GM19099 (cell line): ENCODE results near the gene PNPLA7.

Experiments
- POLR2A ChIP-seq: IDR thresholded peaks from 3 replicates; pipeline ENCODE4 v1.6.1; 2011; ENCODE audit warnings: low read depth; ENCODE audit not compliant: insufficient read length; ENCODE audit errors: extremely low read depth

Gene PNPLA7

DNA sequence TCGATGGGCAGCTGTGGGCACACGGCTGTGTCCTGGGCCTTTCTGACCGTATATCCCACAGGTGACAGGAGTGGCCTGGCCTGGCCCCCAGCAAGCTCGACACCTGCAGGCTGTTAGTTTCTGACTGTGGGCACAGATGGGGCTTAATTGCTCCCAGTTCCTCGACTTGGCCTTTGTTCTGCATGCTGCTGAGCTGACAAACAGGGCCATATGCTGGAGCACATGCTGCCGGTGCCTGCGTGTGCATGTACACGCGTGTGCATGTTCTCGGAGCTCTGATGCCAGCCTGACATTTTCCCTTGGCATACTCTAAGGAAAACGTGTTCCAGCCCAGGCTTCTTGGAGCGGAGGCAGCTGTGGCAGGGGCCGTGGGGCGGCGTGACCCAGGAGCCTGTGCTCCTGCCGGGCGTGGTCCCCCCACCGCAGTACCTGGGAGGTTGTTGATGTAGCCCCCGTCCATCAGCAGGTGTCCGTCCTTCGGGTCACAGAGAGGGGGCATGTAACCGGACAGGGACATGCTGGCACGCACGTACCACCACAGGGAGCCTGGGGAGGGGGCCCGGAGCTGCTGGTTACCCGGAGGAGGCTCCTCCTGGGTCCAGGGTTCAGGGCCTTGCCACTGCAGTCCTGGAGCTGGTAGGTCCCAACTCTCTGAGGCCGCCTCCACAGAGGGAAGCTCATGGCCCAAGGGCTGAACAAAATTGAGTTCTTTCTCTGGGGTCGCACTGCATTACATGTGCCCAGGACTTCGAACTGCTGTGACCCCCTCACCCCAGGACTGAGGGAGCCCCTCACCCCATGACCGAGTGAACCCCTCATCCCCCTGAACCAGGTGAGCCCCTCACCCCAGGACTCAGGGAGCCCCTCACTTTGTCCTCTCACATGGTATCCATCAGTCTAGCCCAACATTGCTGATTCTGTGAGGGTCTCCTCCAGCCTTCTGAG, 86.9 kb downstream of the PNPLA7 start:
- TF ChIP-seq POLR2A: no peak

DNA sequence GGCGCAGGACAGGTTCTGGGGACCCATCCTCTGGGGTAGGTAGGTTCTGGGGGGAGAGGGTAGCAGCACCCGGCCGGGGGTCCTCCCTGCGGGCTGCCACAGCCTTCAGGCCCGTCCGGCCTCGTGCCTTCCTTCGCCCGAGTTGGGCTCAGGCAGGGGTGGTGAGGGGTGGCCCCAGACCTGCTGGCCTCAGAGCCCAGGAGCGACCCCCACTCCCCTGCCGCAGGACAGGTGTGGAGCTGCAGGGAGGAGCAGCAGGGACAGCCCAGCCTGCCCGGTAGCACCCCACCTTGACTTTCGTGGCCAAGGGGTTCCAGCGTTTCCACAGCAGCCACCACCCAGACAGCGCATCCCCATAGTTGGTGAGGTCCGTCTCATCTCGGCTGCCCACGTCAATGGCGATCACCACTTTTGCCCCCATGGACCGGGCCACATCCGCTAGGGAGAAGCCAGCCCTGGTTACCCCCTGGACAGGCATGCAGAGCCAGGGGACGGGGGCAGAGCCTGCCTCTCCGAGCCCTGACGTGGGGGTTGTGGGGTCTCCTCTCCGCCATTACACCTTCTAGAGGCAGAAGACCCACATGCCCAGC, 87.7 kb downstream of the PNPLA7 start:
- TF ChIP-seq POLR2A: no peak

DNA sequence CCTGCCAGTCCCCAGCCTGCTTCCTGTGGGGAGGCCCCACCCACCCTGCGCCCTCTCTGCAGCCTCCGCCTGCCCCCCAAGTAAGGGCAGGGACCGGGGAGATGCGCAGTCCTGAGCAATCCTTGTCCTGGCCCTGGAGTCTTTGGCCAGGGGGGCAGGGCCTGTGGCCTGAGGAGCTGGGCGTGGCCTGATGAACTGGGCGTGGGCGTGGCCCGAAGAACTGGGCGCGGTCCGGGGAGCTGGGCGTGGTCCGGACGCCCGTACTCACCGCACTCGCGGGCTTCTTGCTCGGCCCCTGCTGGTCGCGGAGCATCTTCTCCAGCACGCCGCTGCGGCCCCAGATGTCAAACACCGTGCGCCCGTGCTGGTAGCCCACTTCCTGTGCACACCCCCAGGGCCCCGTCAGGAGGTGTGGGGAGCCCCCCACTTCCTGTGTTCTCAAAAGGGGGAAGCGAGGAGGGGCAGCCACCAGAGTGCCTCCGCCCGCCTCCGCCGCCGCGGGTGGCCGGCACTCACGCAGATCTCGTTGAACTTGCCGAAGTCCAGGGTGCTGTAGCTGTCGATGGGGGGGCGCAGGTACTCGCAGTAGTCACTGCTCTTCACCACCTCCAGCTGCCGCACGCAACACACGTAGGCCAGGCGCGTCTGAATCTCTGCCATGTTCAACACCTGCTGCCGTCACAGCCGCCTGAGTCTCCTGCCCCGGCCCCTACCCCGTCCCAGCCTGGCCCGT, 88.4 kb downstream of the PNPLA7 start:
- peak; percentile 54 for TF ChIP-seq POLR2A

DNA sequence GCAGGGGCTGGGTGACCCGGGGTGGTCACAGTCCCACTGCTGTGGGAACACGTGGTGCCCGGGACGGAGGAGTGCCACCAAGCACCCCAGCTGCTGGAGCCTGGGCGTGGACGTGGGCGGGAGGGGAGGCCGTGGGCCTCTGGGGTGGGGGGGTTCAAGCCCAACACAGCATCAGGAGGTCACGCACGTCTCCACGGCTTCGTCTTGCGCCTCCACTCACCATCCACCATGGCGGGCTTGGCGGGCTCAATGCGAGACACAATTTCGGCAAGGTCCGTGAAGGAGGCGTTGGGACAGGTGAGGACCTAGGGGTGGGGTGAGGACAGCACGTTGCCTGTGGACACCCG, 88.9 kb downstream of the PNPLA7 start:
- no peak for TF ChIP-seq POLR2A

DNA sequence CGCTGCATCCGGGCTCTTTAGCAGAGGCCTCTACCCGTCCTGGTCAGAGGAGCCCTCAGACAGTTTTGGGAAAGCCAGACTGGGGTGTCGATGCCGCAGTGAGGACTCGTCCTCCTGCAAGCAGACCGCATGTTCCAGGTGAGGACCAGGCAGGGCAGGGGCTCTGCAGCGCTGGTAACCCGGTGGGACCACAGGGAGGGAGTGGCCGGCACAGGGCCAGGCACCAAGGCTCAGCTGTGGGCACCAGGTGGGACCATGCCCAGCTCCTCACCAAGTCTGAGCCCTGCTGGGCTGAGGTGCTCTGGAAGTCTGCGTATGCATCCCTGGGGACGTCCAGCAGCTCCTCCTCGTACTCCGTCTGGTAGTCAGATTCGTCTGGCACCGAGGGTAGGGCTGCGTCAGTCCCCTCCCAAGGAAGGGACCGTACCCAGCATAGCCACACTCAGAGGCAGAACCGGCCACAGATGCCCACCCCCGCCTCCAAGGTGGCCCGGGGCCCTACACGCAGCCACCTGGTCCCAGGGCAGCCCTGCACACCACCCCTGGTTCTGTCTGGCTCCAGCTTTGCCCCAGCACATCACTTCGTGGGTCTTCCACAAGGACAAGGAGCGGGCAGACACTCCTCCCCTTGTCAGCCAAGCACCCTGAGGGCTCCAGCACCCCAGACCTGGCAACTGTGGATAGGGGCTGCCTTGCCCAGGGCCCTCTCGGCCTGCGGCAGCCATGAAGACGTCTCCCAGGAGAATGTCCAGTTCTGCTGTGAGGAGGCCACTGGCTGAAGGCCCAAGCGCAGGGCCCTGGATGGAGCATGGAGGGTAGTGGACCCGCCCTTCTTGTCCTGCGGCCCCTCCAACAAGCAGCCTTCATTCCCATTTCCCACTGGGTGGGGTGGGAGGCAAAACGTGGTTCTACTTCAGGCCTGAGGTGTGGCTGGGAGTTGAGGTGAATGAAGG, 89.6 kb downstream of the PNPLA7 start:
- TF ChIP-seq POLR2A: no peak

DNA sequence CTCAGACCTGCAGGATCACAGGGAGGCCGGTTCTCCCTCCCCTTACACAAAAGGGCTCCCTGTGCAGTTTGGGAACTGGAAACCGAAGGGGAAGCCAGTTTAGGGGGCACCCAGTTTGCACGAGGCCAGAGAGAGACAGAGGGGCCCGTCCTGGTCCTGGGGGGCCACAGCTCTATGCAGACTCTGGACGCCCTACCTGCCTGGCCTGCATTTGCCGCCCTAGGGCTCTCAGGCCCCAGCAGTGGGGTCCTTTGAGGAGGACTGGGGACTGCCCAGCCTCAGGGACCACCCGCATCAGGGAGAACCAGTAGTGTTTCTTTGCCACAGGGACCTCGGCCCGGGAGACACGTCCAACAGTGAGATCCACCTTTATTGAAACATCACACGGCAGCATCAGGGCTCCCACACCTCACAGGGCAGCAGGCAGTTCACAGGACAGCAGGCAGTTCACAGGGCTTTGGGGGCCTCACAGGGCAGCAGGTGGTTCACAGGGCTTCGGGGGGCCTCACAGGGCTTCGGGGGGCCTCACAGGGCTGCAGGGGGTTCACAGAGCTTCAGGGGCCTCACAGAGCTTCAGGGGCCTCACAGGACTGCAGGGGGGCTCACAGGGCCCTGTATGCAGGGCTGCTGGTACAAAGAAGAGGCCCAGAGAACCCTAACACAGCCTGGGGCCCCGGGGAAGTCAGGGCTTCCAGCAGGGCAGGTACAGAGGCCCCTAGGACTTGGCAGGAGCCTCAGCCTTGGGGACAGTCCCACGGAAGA, 90.4 kb downstream of the PNPLA7 start:
- TF ChIP-seq POLR2A: no peak

DNA sequence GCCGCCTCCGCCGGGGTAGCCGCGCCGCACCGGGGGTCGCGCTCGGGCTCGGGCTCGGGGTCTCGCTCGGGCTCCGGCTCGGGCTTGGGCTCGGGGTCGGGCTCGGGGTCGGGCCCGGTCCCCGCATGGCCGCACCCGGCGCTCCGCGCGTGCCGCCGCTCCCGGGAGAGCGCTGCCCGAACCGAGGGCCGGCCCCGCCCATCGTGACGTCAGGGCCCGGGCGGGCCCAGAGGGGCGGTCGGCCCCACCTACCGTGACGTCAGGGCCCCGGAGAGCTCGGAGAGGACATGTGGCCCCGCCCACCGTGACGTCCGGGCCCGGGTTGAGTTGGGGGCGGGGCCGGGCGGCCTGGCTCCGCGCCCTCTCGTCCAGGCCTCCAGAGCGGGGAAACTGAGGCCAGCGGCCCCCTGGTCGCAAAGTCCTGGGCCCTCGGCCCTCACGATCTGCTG, 91.0 kb downstream of the PNPLA7 start, which contains the start of gene NSMF:
TSS of gene NSMF (minus strand) at position 183 of the 449 bp plus-strand sequence. CDS start 232 bp downstream, outside the sequence.
- peak; percentile 70 for TF ChIP-seq POLR2A

DNA sequence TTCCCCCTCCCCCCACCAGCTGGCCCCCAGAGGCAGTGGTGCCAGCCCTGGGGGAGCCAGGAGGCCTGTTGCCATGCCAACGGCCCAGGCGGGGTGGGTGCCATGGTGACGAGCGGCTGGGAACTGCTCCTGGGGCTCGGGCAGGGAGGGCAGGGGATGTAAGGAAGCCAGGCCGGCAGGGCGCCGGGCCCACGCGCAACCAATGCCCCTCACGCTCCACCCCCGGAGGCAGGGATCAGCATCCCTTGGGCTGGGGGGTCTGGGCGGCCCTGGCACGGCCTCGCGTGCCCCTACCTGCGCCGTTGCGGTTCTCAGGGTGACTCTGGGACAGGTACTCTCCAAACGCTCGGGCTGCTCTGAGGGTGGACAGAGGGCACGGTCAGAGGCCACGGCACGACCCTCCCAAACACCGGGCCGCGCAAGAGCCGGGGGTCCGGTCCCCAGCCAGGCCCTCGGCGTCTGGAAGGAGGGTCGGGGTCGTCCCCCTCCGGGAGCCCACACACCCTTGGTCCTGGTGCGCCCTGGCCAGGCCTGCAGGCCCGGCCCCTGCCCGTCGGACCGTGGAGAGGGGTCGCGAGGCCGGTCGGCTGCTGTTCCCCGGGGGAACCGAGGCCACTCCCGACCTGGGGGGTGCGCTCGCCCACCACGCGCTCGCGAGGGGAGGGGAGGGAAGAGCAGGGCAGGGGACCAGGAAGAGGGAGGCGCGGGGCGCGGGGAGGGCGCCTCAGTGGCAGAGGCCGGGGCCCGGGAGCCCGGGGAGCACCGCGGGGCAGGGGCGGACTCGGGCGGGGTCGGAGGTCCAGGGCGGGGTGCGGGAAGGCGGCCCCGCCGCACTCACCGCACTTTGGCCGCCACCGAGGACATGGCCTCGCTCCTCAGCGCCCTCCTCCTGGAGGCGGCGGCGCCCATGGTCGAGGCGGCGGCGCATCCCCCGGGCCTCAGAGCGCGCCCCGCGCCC, 91.7 kb downstream of the PNPLA7 start:
- no peak for TF ChIP-seq POLR2A

DNA sequence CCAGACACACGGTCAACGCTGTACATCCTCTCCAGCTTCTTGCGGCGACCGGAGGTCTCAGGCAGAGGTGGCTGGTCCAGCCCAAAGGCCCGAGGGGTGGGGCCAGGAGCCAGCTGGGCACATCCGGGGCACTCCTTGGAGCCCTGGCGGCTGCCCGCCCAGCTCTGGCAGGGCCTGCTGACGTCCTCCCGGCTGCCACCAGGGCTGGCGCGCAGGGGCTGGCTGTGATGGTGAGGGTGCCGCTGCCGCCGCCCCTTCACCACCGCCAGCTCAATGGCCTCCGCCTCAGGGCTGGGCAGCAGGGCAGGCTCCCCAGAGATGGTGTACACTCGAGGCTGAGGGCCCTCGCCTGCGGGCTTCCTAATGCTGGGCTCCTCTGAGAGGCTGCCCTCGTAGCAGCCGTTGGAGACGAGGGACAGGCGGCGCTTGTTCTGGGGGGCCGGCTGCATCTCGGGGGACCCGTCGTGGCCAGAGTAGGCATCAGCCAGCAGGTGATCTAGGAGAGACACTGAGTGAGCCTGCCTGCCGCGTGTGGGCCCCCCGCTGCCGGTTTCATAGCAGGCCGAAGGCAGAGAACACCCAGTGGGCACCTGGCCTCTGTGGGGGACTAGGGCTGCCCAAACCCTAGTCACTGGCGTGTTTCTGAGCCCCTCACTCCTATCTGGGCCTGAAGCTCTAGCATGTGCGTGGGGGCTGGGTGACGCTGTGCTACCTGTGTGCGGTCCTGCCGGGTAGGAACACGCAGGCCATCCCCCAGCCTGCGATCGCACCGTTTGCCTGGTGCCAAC, 92.6 kb downstream of the PNPLA7 start:
- TF ChIP-seq POLR2A: no peak

DNA sequence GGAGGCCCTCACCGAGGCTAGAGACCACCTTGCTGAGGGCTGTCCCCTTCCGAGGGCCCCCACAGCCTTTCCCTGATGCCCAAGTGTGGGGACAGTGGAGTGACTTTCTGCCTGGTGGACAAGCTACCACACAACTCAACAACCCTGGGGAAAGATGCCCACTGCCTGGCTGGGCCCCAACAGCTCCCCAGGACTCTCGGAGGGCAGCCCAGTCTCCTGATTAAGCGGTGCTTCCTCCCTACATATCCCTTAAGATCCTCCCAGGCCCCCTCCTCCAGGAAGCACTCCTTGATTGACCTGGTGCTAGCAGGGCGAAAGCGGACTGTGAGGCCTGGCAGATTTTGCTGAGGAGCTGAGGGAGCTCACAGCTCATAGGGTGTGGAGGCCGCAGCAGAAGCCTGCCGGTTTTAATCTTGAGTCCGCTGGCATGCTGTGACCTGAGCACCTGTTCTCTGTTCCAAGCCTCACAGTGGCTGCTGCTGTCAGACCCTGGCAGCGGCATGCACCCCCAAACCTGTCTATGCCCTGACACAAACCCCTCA, 93.3 kb downstream of the PNPLA7 start:
- TF ChIP-seq POLR2A: no peak

DNA sequence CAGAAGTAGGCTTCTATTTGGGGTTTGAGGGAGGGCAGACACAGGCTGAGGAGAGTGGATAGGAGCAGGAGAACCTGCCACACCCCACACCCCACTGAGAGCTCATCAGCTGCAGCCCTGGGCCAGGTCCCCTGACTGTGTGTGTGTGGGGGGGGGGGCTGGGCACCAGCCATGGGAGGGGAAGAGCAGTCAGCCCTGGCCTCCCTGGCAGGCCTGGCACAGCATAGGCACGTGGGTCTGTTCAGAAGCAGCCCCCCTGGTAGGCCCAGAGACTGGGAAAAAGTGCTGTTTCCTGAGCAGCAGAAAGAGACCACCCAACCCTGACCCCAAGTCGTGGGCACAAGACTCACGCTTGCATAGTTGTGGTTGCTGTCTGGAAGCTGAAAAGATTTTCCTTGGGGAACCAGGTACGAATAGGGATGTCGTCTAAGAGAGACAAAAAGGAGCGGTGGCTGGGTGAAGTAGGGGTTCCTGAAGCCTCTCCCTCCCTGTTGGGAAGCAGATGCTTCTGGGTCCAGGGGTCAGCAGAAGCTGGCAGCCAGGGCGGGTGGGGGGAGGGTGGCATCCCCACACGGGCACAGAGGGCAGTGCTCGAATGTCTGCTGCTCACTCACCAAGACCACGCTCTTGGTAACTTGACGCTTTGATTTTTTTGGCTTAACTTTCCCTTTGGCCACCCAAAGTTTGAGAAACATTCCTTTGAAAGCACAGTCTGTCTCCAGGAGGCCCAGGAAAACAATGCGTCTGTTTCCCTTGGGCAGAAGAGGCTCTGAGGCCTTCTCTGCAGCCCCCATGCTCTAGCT, 93.9 kb downstream of the PNPLA7 start:
- TF ChIP-seq POLR2A: no peak

DNA sequence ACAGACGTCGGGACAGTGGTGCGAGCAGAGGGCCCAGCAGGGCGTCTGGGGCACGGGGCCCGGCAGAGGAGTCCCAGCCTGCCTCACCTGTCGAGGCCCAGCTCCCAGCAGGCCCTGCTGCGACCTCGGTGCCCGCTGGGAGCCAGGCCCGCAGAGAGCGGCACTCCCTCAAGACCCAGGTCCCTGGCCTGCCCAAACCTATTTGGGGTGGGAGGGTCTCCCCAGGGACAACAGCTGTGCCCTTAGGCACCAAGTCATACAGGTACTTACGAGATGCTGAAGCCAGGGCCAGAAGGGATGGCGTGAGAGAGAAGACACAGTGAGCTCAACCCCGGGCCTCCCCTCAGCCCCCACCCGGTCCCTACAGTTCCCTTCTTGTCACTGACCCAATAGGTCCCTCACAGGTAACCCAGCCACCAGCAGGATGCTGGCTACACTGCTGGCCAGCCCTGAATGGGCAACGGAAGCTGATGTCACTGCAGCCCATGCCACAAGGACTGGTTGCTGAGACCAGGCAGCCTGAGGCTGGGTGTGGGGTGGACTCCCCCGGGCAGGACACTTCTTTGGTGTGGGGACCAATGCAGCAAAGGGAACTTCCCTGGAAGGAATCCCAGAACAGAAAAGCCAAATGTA, 94.7 kb downstream of the PNPLA7 start:
- TF ChIP-seq POLR2A: no peak
